Renal cortex interstitium (tissue), 11 donors: ENCODE measurements around the gene UBB. TPM values are rescaled to one million over a fixed set of nuclear protein-coding genes. Genes with fewer than 3 reads are reported as not detected.
"Not testable (repeated sequence)": the region's sequence is repeated elsewhere in the genome, so short reads cannot be mapped to it uniquely, and the experiment has no call there.

ENCODE experiments used
- DNase-seq, 11 donors: peaks; one replicate each; pipeline ENCODE4 v3.0.0-alpha.2; 2013; ENCODE audit warnings: low read depth in 9 of 11, low spot score in 4 of 11; ENCODE audit errors: extremely low read depth in 1 of 11
- polyA plus RNA-seq, 3 donors: library from polyadenylated mRNA; unstranded; fragments of 120-200 nt; gene quantifications; one replicate each; pipeline ENCODE4 v1.2.1, GENCODE V29; 2013; ENCODE audit not compliant: insufficient read length in 3 of 3

UBB gene
- polyA plus RNA-seq, 3 donors: 1,739 to 2,239 (median 2,190) TPM

DNA sequence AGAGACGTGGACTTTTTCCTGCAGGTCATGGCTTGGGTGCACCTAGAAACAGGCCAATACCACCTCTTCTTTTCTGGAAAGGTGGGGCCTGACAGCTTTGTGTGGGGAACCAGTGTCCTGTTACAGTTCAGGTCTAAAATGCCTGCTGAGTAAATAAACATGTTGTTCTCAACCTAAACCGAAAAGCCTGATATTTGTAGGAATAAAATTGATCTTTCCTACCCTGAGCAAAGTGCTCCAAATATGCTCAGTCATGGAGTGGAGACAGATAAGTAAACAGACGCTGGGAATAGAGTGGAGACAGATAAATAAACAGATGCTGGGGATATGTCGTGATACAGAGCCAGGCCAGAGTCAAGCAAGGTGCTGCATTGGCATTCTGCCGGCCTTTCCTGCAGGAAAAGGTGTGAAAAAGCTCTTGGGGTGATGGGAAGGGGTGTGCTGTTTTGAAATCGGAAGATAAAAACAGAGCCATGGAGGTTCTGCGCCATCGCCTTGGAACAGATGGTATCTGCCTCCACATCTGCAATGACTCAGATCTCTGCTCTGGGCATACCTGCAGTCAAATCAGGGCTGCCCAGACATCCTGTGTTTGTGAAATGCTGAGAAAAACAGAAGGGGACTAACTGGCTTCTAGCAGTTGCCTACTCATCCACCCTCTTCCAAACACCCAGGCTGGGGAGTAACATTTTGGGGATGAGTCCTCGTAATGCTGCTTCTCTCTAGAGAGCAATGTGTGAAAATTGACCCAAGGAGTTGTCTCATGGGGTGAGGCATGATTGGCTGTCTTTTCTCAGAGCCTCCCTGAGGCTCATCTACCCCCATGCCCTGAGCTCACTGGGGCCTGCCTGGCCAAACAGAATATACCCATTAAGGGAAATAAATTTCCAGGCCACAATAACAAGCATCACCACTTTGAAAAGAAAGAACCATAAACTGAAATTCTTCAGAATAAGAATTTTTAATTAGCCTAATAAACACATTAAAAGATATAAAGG is 17.7 kb downstream of the UBB start:
- DNase-seq: no peak

DNA sequence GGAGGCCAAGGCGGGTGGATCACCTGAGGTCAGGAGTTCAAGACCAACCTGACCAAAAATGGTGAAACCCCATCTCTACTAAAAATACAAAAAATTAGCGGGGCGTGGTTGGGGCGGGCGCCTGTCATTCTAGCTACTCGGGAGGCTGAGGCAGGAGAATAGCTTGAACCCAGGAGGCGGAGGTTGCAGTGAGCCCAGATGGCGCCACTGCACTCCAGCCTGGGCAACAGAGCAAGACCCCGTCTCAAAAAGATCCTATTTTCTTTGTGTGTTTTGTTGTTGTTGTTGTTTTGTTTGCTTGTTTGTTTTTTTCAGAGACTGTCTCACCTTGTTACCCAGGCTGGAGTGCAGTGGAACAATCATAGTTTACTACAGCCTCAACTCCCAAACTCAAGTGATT is 23.0 kb downstream of the UBB start:
- DNase-seq: not testable (repeated sequence)

DNA sequence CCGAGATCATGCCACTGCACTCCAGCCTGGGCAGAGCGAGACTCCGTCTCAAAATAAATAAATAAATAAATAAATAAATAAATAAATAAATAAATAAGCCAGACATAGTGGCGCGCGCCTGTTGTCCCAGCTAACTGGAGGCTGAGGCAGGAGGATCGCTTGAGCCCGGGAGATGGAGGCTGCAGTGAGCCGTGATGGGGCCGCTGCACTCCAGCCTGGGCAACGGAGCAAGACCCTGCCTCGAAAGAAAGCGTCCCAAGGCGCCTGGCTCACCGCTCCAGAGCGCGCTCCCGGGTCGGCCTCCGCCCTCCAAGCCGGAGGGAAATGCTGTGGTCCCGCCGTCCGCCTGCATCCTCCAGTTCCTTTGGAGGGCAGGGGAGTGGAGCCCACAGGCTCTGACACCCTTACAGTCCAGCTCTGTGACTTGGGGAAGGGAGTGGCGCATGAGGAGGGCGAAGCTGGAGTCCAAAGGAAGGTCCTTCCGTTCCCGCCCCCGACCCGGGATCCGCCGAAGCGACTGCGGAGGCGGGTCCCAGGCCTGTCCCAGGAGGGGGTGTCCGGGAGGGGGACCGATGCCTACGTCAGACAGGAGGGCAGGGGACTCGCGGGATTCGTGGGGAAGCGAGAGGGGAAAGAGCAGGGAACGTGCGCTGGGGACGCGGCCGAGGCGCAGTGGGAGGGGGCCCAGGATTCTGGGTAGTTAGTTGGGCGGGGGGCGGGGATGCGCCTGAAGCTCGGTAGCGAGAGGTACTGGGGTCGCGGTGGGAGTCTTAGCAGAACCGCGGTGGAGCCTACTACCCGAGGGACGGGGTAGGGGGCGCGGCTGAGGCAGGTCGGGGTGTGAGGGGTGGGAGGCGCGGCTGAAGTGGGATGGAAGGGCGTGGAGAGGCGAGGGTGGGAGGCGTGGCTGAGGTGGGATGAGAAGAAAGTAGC is 26.1 kb downstream of the UBB start:
- peak in 6 of 11 donors; percentile 41 to 57 (median 52) for DNase-seq

DNA sequence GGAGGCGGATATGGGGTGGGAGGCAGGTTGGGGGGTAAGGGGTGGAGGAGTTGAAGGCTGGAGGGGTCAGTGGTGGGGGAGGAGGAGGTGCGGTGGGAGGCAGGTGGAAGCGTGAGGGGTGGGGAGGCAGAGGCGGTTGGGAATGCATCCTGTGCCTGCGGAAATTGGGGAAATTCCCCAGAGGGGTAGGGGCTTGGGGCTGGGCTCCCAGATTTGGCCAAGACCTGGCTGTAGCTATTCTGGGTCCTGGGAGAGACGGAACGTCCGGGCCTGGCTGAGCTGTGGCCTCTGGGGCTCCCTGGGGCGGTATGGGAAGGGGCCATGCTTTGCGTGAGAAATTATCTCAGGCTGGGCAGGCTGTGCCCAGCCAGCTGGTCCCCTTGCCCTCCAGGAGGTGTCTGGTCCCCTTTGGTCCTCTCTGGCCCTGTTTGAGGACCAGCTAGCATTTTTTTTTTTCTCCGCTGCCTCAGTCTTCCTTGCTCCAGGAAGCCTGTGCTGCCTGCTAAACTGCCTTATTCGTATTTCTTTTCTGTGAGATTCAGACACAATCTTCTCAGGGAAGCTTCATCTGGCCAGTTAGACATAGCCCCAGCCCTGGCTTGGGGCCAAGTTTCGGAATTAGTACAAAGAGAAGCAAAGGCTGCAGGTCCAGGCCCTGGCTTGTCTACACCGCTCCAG is 27.2 kb downstream of the UBB start:
- no peak for DNase-seq

DNA sequence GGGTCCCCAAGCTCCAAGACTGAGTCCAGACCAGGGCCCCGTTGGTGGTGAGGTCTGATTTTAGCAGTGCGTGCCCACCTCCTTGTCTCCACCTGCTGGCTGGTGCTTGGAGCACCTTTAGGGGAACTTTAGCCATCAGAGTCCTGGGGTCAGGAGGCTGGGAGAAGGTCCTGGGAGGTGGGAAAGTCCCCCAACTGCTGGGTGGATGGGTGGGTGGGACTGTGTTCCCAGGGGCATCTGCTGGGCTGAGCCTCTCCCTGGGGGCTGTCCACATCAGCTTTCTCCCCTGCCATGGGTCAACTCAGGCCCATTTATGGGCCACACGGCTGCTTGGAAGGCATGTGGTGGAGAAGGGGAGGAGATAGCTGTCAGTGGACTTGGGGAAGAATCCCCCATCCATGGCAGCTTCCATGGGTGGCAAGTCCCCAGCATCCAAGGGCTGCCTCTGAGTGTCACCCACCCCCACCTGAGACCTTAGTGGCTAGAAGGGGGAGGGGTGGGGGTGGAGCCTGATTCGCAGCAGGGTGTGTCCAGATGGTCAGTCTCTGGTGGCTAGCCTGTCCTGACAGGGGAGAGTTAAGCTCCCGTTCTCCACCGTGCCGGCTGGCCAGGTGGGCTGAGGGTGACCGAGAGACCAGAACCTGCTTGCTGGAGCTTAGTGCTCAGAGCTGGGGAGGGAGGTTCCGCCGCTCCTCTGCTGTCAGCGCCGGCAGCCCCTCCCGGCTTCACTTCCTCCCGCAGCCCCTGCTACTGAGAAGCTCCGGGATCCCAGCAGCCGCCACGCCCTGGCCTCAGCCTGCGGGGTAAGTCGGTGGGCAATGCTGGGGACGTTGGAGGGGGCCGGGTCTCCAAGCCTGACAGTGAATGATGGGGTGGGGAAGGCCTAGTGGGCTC is 34.4 kb downstream of the UBB start, which contains the start of gene TRPV2:
Gene TRPV2 (plus strand): TSS at position 541 of the 894 bp plus-strand sequence. CDS start 2,098 bp downstream, outside the sequence.
- DNase-seq: no peak

DNA sequence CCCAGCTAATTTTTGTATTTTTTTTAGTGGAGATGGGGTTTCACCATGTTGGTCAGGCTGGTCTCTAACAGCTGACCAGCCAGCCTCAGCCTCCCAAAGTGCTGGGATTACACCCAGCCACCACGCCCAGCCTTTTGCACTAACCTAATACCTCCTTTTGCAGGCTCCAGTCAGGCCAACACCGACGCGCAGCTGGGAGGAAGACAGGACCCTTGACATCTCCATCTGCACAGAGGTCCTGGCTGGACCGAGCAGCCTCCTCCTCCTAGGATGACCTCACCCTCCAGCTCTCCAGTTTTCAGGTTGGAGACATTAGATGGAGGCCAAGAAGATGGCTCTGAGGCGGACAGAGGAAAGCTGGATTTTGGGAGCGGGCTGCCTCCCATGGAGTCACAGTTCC is 36.5 kb downstream of the UBB start:
- no peak for DNase-seq

DNA sequence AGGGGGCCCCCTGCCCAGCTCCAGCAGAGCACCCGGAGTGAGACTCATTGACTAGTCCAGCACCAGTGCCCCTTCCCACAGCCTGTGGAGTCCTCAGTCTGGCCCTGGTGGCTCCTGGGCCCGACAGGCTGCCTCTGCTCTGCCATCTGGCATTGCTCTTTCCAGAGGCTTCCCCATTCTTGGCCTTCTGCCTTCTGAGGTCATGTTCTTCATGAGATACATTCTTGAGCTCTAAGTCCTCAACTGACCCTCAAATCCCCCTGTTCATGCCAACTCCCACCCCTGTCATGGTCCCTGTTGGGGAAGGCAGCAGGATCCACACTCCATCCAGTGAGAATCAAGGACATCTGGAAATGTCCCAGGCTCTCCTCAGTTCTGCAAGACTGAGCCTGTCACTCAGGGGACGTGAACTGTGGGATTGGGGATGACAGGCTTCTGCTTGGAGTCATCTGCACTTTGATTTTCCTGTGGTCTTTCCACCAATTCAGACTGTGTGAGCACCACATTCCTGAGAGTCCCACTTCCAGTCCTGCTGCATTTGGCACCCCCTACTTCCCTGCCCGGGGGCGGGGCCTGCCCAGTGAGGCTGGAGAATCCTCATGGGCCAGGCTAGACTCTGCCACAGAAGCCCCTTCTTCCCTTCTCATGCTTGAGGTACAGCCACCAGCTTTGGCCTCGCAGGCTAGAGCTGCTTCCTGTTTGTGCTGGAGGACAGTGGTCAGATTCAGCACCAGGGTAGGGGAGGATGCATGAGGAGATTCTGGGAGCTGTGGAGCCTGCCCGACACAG is 37.2 kb downstream of the UBB start:
- no peak for DNase-seq

DNA sequence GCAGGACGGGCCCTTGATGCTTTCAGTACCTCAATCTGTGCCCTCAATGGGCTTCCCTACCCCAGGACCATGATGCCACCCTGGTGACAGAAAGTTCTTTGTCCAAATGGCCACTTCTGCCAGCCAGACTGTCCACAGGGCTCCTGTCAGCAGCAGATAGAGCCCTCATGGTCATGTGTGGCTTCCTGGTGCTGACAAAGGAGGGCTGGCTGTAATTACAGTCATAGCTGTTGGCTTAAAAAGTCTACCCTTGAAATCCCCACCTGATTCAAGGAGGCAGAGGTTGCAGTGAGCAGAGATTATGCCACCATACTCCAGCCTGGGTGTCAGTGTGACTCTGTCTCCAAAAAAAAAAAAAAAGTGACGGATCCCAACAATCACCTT is 37.8 kb downstream of the UBB start:
- DNase-seq: no peak

DNA sequence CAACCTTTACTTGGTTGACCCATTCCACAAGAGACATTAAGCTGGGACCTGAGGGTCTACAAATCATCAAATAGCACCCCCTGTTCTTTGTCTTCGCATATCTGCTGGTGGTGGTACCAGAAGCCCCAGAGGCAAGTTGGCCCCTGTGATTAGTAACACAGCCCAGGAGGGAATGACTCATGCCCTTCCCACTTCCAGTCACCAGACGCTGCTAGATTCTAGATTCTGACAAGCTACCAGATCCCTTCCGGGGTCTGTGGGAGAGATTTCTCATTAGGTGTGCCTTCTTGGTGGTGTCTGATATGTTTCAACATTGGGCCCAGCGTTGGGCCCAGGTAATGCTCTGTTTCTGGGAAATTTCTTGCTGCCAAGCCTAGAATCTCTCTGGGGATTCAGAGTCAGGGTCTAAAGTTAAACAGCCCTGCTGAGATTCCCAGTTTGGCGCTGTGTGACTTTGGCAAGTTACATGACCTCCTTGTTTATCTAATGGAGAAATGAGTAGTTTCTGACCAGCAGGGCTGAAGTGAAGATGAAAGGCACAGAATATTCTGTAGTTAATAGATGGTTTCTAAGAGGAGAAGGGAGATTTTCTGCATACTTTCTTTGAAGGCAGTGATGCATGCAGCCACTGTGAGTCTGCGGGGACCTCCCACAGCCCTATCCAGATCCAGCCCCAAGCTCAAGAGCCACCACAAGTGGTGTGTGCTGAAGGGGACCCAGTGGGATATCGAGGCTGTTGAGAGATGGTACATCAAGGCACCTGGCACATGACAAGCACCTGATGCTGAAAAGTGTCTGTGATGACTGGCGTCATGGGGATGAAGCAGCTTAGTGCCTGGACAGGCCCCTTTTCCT is 38.4 kb downstream of the UBB start:
- DNase-seq: no peak

DNA sequence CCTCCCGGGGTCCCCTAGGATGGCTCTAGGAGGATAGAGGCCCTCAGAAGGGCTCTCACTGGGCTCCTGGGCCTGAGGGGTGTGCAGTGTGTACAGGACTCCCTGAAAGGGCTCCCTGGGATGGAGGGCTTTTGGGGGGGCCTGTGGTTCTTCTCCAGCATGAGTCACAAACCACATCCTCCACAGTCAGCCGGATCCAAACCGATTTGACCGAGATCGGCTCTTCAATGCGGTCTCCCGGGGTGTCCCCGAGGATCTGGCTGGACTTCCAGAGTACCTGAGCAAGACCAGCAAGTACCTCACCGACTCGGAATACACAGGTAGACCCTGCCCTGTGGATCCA is 39.0 kb downstream of the UBB start:
- DNase-seq: no peak

DNA sequence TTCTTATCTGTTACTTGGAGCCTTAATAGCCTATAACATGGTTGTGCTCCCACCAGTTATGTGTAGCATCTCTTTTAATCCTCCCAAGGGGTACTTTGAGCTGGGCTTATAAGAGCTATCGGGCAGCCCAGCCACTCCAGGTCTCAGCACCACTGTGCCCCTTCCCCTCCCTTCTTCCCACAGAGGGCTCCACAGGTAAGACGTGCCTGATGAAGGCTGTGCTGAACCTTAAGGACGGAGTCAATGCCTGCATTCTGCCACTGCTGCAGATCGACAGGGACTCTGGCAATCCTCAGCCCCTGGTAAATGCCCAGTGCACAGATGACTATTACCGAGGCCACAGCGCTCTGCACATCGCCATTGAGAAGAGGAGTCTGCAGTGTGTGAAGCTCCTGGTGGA is 41.5 kb downstream of the UBB start:
- no peak for DNase-seq

DNA sequence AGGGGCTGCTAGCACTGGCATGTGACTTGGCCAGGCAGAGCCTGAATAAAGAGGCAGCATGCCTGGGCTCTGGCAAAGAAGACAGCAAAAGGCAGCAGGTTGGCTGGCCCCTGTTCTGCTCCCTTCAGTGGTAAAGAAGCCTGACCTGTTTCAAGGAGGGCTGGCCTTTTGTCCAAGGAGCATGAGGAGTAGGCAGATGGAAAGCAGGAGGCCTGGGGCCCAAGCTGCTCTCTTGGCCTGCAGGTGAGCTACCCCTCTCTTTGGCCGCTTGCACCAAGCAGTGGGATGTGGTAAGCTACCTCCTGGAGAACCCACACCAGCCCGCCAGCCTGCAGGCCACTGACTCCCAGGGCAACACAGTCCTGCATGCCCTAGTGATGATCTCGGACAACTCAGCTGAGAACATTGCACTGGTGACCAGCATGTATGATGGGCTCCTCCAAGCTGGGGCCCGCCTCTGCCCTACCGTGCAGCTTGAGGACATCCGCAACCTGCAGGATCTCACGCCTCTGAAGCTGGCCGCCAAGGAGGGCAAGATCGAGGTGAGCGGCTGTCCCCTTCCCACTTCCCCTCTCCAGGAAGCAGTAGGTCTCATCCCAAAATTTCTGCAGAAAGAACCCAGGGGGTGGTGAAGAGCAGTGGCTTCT is 42.5 kb downstream of the UBB start:
- DNase-seq: no peak

DNA sequence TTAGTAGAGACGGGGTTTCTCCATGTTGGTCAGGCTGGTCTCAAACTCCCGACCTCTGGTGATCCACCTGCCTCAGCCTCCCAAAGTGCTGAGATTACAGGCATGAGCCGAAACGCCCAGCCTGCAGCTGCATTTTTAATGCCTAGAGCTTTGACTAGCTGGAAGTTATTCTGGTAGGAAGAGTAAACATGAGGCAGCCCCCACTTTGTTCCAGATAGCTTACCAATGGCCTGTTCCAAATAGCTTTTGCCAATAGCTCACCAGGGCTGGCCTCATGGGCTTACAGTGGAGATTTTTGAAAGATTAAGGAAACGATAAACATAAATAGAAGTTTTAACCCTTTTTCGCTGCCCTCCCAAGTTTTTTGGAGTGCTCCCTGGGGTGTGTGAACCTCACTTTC is 44.3 kb downstream of the UBB start:
- DNase-seq: no peak

DNA sequence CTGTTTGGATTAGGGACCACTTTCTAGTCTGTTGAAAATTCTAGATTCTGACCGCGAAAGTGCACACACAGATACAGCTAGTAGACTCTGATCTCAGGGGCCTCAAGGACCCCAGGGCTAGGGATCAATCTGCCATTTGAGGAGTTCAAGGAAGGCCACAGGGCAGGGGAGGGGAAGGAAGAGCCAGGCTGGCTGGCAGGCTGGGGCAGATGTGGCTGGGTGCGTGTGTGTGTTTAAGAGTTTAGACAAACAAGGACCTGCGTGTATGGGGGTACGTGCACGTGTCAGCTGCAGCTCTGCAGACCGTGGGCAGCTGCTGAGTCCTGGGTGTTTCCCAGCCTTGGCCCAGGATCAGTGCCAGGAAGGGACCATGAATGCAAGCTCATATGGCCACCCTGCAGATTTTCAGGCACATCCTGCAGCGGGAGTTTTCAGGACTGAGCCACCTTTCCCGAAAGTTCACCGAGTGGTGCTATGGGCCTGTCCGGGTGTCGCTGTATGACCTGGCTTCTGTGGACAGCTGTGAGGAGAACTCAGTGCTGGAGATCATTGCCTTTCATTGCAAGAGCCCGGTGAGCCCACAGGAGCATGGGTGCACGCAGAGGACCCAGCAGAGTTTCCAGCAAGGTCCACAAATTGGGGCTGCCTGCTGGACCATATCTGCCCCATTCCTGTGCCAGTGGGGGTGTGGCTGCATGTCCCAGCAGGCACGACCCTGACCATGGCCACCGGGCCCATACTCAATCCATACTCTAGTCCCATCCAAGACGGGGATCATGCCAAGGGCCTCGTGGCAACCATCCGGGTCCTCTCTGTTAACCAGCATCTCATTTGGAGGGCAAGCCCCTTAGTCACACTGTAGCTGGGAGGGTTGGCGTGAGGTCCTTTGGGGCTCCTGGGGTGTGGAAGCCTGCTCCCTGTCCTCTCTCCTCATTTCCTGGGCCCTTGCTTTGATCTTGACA is 45.1 kb downstream of the UBB start:
- DNase-seq: no peak

DNA sequence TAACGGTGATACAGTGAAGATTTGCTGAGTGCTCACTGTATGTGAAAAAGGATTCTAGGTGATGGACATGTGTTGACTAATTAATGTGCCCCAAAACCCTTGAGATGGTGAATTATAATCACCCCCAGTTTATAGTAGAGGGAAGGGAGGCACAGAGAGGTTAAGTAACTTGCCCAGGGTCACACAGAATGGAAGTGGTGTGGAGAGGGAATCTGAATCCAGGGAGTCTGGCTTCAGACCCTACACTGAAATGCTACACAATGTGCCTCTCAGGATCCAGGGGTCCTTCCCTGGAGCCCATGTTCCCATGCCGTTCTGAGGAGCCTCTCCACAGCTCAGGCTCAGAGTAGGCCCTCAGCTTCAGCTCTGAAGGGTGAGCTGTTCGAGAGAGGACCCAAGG is 46.1 kb downstream of the UBB start:
- DNase-seq: no peak
